C4-2B (cell line): ENCODE measurements around the gene CA10.

Experiments used
- ZFX ChIP-seq: fragments of 450-650 bp; IDR thresholded peaks from 2 replicates; pipeline ENCODE4 v1.6.1; 2017
- TF ChIP-seq, protein P1 (sequence below): fragments of 450-650 bp; conservative IDR thresholded peaks from 2 replicates; pipeline ENCODE4 v1.5.1; 2017; ENCODE audit warnings: mild to moderate bottlenecking

- TF ChIP-seq, protein P1, sequence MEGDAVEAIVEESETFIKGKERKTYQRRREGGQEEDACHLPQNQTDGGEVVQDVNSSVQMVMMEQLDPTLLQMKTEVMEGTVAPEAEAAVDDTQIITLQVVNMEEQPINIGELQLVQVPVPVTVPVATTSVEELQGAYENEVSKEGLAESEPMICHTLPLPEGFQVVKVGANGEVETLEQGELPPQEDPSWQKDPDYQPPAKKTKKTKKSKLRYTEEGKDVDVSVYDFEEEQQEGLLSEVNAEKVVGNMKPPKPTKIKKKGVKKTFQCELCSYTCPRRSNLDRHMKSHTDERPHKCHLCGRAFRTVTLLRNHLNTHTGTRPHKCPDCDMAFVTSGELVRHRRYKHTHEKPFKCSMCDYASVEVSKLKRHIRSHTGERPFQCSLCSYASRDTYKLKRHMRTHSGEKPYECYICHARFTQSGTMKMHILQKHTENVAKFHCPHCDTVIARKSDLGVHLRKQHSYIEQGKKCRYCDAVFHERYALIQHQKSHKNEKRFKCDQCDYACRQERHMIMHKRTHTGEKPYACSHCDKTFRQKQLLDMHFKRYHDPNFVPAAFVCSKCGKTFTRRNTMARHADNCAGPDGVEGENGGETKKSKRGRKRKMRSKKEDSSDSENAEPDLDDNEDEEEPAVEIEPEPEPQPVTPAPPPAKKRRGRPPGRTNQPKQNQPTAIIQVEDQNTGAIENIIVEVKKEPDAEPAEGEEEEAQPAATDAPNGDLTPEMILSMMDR = no peak
- no peak for TF ChIP-seq ZFX
Measured at GRCh38 chr17:51848451-51848850, 310.1 kb downstream of the CA10 start.
